ENCODE measurements around the gene LRMDA. TPM values are rescaled to one million over a fixed set of nuclear protein-coding genes. Genes with fewer than 3 reads are reported as not detected.

LRMDA gene
- total and polyA plus RNA-seq, 2 of the 8 experiments (the other 6 are each of a cell fraction or from before 2014, with no cell fraction given), result 0.86 to 2.8 TPM

DNA sequence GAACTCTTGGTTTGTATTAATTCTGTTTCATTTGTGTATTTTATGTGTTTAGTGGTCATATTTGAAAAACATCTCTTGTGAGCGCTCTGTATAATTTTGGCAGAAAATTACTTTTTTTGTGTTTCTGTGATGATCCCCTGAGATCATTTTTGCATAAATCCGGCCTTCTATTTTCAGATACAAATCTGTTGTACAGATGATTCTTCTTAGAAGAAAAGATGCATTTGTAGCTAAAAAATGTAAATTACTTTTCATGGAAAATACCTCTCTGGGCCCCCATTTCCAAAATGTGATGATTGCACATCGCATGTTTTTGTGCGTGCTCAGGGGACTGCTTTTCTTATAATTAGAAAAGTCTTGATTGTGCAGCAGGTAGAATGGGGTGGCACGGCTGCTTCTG, 395.4 kb downstream of the LRMDA start:
- no peak overlapping the region for H2AFZ ChIP-seq (ENCODE audit: low read length)
- H4K8ac ChIP-seq (ENCODE audit: extremely low read depth, insufficient read depth, low read length), result no peak overlapping the region
- H2AK5ac ChIP-seq (ENCODE audit: low read depth, low read length), result no peak overlapping the region
- no peaks in the 10 kb centered on the region for H3K79me2 ChIP-seq (ENCODE audit: control insufficient read depth in 1 of 2, insufficient read depth in 2 of 2, low read length in 2 of 2)
- no peak overlapping the region for H3K4me3 ChIP-seq (ENCODE audit: extremely low read depth in 1 of 4, insufficient read depth in 2 of 4, low read depth in 3 of 4, low read length in 4 of 4)
- no peaks in the 10 kb centered on the region for H4K20me1 ChIP-seq (replicated peaks in 1 of 2; ENCODE audit: control insufficient read depth in 1 of 2, insufficient read depth in 2 of 2, low read length in 2 of 2)
- H3K4ac ChIP-seq (replicated peaks; ENCODE audit: insufficient read length, low read depth, low read length), result no peak overlapping the region
- ChIA-PET POLR2A (ENCODE audit: partially characterized antibody) (no interaction called here), CTCF (ENCODE audit: partially characterized antibody) (no interaction called here)
- H3K36me3 ChIP-seq (ENCODE audit: control insufficient read depth in 2 of 4, insufficient read depth in 4 of 4, low read length in 3 of 4), result no peaks in the 10 kb centered on the region
- no peaks in the 10 kb centered on the region for H3K9me3 ChIP-seq (ENCODE audit: insufficient read depth in 2 of 2, low read depth in 1 of 2, low read length in 1 of 2)
- H3K4me2 ChIP-seq (ENCODE audit: insufficient read depth in 1 of 2, low read depth in 2 of 2, low read length in 2 of 2), result no peak overlapping the region
- no peak overlapping the region for H2BK15ac ChIP-seq (ENCODE audit: low read length)
- H3K79me1 ChIP-seq (ENCODE audit: low read depth, low read length), result no peaks in the 10 kb centered on the region; the same call in 1 of the 2 replicates
- no peak overlapping the region for H3K27ac ChIP-seq (ENCODE audit: low read depth, low read length)
- TF ChIP-seq GABPA (IDR thresholded peaks at IDR 0.05; ENCODE audit: borderline replicate concordance, insufficient read depth, low read length) (no peak), ASH2L (IDR thresholded peaks at IDR 0.05; ENCODE audit: low read length) (no peak)
- no peak overlapping the region for H2BK120ac ChIP-seq (replicated peaks; ENCODE audit: low read depth, low read length)
- no peaks in the 10 kb centered on the region for H3K27me3 ChIP-seq (replicated peaks in 1 of 4; ENCODE audit: control insufficient read depth in 3 of 4, extremely low read depth in 1 of 4, insufficient read depth in 3 of 4, low read length in 3 of 4)
- WGBS, 2 experiments (ENCODE audit: extremely low coverage in 1 of 2, insufficient coverage in 1 of 2, insufficient read length in 1 of 2, insufficient replicate concordance in 2 of 2, low coverage in 1 of 2, low lambda C conversion rate in 2 of 2, missing lambda C conversion rate in 1 of 2), result 77% methylated on average over 5 of the region's 5 CpGs; no CpG with 5 or more reads in 1 of the 2 experiments
- H4K91ac ChIP-seq (replicated peaks; ENCODE audit: insufficient read length, low read length), result no peak overlapping the region
- no peak overlapping the region for H3K9ac ChIP-seq (replicated peaks in 1 of 4; ENCODE audit: extremely low read depth in 1 of 4, low read depth in 3 of 4, low read length in 3 of 4)
- no peaks in the 10 kb centered on the region for H3K23me2 ChIP-seq (ENCODE audit: low read depth, low read length)
- no peak overlapping the region for H4K5ac ChIP-seq (ENCODE audit: insufficient read length, low read depth, low read length)
- no peaks in the 10 kb centered on the region for H3K4me1 ChIP-seq (replicated peaks in 1 of 4; ENCODE audit: control insufficient read depth in 3 of 4, insufficient read depth in 4 of 4, low read length in 3 of 4)
- FAIRE-seq, result no peak
- no peak overlapping the region for H3K14ac ChIP-seq (ENCODE audit: insufficient read length)
- H2BK5ac ChIP-seq (ENCODE audit: low read depth, low read length), result no peak overlapping the region
- no peak overlapping the region for H3K23ac ChIP-seq (ENCODE audit: insufficient read length)
- H2BK12ac ChIP-seq (ENCODE audit: low read depth, low read length), result no peak overlapping the region
- no peak for DNase-seq (ENCODE audit: low read depth in 1 of 2, low spot score in 2 of 2)
- H2BK20ac ChIP-seq (ENCODE audit: low read length), result no peak overlapping the region
- no peak overlapping the region for H3K56ac ChIP-seq (replicated peaks; ENCODE audit: insufficient read length, low read depth, low read length)
- H3K18ac ChIP-seq (ENCODE audit: extremely low read depth, low read length), result no peak overlapping the region
